HG03097 (cell line): Measurements from ENCODE around the gene DNAJC4.
"Not testable (repeated sequence)": the region's sequence is repeated elsewhere in the genome, so short reads cannot be mapped to it uniquely, and the experiment has no call there.

Experiments used
- ATAC-seq: cut with Tn5 transposase; IDR thresholded peaks from one replicate; pipeline ENCODE4 v1.9.1; 2021; ENCODE audit not compliant: unreplicated experiment, low FRiP score

Gene DNAJC4

GRCh38 chr11:64243236-64243854 is 13.0 kb downstream of the DNAJC4 start:
- no peak for ATAC-seq

DNA sequence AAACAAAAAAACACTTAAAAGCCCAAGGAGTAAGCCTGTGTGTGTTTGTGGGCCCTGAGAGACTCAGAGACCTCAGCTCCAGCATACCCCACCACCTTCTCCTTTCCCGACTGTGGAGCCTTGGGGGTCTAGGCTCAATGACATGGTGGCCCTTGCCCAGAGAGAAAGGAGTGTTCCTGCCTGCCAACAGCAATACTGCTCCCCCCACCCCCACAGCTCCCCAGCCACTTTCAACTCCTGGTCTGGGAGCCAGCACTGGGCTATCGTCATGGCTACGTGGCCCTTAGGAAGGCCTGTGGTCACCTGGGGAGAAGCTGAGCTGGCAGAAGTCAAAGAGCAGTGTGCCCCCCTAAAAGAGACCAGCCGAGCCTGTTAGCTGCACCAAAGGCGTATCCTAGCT is 13.8 kb downstream of the DNAJC4 start:
- no peak for ATAC-seq

DNA sequence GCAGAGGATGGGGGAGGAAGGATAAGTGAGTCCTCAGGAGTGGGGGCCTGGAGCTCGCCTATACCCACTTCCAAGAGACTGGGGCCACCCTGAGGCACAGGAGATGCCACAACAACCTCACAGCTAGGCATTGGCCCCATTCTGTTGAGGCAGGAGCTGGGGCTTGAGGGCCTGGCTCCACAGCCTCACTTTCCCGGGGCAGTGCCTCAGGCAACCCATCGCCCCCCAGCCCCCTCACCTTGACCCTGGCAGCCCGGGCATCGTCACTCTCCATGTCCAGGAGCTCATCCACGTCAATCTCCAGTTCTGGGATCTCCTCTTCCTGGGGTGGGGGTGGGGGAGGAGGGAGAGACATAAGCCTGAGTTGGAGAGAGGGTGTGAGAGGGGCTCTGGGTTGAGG is 14.6 kb downstream of the DNAJC4 start:
- no peak for ATAC-seq

- no peak for ATAC-seq
Measured at GRCh38 chr11:64245401-64245796, 15.1 kb downstream of the DNAJC4 start.

DNA sequence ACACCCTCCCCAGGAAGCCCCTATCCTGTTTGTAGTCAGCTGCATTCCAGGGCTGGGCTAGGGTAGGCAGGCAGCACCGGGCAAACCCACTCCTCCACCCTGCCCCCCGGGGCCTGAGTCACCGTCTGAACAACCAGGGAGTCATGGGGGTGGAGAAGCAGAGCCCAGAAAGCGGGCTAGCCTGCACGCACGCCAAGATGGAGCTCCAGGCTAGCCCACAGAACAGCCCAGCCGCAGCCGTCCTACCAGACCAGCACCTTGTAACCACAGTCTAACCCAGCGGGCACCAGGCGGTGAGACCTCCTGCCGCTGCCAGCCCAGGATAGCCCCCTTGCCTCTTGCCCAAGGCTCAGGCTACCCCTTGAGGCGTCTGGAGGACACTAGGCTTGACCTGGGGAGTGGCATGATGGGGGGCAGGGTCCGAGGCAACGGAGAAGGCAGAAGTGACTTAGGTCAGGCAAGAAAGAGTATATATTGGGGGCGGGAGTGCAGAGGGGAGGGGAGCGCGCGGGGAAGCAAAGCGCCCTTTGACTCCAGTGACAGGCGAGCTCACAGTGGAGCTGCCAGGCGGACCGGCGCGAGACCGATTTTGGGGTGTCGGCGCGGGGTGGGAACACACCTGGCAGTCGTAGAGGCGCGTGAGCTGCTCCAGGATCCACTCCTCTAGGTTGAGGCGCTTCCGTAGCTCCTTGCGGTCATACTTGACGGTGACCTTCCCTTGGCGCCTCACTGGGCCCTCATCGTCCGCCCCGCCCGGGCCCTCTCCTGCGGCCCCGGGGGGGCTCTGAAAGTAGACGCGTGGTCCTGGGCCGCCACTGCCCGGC is 15.7 kb downstream of the DNAJC4 start:
- no peak for ATAC-seq

- not testable (repeated sequence) for ATAC-seq
Measured at GRCh38 chr11:64246621-64246870, 16.2 kb downstream of the DNAJC4 start.

- ATAC-seq = peak; percentile 32
Measured at GRCh38 chr11:64246871-64247728, 16.8 kb downstream of the DNAJC4 start, which contains the start of gene PPP1R14B. PPP1R14B (minus strand) TSS chr11:64246943; CDS start chr11:64246673, 270 bp downstream.

GRCh38 chr11:64247729-64248531 is 17.6 kb downstream of the DNAJC4 start:
- ATAC-seq = no peak

DNA sequence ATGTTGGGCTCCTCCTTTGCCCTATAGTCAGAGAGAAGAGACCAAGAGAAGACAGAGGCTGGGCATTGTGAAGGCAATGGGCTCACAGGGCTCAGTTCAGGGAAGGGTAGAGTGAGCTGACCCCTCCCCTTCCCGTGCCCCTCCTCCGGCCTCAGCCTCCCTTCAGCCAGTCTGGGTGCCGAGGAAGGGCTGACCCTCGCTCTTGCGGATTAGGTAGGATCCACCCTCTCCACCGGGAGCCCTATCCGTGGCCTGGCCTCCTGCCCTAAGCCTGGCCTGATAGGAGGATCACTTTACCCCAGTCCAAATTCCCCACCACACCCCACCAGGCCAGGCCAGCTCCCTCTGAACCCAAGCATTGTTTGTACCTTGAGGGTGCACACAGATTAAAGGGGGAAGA is 18.2 kb downstream of the DNAJC4 start:
- no peak for ATAC-seq

GRCh38 chr11:64249038-64249437 is 18.7 kb downstream of the DNAJC4 start:
- ATAC-seq = no peak

DNA sequence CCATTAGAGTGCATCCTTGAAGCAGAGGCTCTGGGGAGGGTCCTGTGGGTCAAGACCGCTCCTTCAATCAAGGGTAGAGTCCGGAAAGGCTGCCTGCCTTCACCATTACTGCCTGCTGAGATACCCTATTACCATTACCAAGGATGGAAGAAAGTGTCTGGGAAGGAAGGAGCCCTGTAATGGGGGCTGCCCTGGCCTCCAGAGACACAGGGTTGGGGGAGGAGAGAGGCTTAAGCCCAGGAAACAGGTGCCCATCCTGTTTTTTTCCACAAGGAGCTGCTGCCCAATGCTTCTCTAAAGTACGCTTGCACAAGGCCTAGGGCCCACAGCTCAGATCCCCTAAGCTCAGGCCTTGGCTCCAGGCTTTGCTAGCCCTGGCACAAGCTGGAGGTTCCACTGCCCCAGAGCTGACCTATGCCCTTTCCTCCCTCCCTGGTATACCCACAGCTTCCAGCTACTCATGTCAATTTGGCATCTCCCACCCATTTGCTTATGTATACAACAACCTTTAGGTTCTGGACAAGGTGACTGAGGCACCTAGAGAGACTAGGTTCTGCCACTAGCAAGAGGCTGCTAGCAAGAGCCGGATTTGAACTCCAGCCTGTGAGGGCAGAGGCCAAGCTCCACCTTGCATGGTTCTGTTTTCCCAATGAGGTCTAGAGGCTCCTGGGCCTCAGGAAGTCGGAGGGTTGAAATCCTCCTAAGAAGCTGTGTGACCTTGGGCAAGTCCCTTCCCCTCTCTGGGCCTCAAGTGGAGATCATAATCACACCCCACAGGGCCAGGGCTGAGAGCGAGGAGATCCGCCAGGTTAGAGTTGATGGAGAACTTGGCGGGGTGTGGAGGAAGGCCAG is 19.4 kb downstream of the DNAJC4 start:
- ATAC-seq = no peak

- ATAC-seq = no peak
Measured at GRCh38 chr11:64250415-64251015, 20.2 kb downstream of the DNAJC4 start.

DNA sequence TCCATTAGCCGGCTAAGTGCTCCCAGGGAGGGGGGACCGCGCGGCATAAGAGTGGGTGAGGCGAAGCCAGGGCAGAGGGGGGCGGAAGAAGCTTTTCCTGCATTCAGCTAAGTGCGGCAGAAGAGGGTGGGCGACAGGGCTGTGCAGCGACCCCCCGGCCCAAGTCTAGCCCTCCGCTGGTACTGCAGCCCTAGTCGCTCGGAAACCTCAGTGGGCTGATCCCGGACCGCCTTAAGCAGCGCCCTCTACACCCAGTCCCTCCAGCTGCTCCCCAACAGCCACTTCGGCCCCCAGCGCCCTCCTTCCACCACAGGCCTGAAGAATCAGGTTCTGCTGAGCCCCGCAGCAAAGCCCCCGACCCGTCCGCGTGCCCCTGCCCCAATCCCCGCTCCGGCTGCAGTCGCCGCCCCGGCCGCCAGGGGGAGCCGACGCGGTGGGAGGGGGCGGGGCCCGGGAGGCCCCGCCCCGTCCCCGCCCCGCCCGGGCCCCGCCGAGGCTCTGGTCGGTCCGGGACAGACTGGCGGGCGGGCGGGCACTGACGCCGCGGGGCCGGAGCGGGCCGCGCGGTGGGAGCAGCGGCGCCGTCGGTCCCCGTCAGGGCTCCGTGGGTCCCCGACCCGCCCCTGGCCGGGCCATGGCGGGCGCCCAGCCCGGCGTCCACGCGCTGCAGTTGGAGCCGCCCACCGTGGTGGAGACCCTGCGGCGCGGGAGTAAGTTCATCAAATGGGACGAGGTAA is 20.8 kb downstream of the DNAJC4 start, which contains the start of gene PLCB3:
Gene PLCB3 (plus strand): TSS at position 515 of the 737 bp plus-strand sequence. CDS start 120 bp downstream, at position 635.
- no peak for ATAC-seq

DNA sequence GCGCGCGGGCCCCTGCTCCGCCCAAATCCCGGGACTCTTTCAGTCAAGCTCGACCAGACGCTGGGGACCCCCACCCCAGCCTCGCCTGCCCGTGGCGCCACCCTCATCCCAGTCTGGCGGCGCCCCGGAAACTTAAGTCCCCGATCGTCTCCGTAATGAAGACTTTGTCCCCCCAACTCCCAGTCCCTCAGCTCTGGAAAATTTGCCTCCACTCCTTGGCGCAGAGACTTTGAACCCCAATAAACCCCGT is 21.3 kb downstream of the DNAJC4 start:
- no peak for ATAC-seq

GRCh38 chr11:64252003-64252872 is 21.9 kb downstream of the DNAJC4 start:
- no peak for ATAC-seq

- ATAC-seq = no peak
Measured at GRCh38 chr11:64253043-64253442, 22.7 kb downstream of the DNAJC4 start.

DNA sequence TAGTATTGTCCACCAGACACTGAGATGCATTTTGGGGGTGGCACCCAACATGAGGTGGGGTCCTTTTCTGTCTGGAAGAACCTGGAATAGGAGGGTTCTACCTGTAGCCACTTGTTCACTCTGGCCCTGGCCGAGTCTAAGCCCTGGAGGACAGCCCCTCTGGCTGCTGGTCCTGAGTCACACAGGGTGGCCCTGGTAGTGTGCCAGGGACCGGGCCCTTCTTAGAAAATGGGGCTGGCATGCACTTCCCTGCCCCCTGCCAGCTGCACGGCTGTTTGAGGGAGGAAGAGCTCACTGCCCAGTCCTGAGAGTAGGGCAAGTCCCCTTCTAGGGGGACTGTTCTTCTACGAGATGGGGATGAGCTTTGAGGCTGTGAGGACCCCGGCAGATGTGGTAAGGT is 23.1 kb downstream of the DNAJC4 start:
- no peak for ATAC-seq

GRCh38 chr11:64254326-64254725 is 24.0 kb downstream of the DNAJC4 start:
- ATAC-seq = no peak
